Activated CD4-positive, alpha-beta T cell treated with anti-CD3 and anti-CD28 coated beads, Interleukin-10, Interleukin-2, amounts not matched to agents 100 ng/mL and 50 ng/mL, durations not matched to agents 16 hours and 8 hours (primary cell): ENCODE data around the gene PEX14.

Experiments
- DNase-seq: peaks from one replicate; pipeline ENCODE4 v3.0.0-alpha.2; 2020

PEX14 gene

DNA sequence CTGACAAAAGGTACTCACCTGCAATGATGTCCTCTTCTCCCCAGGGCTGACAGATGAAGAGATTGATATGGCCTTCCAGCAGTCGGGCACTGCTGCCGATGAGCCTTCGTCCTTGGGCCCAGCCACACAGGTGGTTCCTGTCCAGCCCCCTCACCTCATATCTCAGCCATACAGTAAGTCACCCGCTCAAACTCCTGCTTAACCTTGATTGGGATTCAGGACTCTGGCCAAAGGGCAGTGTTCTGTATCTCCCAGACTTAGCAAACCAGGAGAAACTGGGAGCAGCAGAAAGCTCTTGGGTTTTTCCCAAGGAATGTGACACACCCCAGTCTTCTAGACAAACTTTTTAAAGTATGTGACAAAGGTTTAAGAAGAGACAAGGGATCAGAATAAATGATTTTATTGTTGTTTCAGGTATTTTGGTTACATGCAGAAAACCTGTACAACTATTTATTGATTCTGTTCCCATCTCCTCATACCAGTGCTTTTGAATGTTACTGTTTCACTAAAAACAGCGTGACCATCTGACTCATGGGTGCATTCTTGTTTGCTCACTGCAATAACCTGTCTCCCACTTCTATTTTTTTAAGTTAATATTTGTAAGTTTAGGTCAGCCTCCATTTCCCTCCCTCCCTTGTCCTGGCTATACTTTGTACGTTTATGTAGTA lies 124.6 kb downstream of the PEX14 start:
- no peak for DNase-seq

DNA sequence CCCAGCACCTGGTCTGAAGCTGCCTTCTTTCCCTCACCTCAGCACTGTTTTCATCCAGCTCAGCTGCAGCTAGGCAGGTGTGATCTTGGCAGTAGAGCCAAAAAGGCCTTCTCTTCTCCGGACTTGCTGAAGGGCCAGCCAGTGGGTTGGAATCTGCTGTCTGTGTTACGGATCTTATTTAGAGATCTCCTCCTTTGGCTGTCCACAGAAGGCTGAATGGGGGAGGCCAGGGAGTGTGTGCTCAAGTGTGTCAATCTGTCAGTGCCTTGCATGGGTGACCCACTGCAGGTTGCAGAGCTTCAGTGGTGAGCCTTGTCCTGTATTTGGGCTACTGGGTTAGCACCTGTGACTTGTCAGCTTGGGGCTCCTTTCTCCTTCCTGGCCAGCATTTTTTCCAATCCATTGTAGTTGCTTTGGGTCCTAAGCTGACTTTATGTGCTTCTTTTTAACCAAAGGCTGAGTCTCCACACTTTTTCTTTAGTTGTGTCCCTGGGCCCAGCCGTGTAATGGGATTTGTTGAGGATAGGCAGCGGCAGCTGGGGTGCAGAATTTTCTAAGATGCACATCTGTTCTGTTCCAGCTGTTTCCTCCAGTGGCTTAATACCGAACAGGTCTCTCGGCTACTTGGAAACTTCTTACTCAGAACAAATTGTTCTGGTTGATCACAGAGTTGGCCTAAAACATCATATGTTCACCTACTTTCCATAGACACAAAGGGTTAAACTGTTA lies 126.8 kb downstream of the PEX14 start:
- no peak for DNase-seq

DNA sequence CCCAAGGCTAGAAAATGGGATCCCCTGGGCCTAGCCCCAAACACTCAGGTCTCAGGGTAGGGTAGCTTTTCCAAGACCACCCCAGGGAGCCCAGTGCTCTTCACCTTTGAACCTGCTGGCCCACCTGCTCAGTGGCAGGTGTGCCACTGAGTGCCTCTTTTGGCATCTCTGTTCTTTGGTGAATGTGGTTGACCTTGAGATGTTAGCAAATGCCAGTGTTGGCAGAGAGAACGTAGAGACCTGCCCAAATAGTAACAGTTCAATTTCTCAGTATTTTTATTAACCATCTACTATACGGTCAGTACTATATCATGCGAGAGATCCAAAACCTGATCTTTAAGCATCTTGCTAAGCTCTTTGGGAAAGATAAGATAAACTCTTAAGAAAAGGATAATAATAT lies 128.2 kb downstream of the PEX14 start:
- DNase-seq = no peak

DNA sequence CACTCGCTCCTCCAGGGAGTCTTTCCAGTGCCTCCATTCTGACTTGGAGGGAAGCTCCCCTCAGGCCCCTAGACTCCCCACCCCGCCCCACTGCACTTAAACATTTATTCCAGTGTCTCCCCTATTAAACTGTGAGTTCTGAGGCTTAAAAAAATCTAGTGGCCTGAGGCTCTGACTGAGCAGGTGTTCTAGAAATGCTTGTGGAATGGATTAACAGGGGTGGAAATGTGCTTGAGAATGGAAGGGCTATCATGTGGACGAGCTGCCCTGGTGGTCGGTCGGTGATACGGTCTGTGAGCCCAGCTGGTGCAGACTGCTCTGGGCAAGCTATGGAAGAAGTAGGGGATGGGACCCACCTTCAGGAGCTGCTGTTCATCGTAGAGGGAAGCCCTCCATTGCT lies 130.2 kb downstream of the PEX14 start:
- DNase-seq = no peak

DNA sequence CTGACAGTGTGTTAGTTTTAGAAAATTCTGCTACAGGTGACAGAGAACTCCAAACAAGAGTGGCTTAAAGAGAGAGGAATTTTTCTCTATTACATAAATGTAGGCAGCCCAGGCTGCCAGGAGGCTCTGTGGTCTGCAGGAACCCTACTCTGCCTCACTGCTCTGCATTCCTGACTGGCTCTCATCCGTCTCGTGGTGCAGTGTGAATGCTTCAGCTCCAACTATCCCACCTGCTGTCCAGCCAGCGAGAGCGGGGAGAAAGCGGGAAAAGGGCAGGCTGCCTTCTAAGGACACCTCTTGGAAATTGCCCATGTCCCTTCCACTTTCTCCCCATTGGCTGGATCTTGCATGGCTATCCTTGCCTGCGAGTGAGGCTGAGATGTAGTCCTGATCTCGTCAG lies 131.3 kb downstream of the PEX14 start:
- DNase-seq = no peak

DNA sequence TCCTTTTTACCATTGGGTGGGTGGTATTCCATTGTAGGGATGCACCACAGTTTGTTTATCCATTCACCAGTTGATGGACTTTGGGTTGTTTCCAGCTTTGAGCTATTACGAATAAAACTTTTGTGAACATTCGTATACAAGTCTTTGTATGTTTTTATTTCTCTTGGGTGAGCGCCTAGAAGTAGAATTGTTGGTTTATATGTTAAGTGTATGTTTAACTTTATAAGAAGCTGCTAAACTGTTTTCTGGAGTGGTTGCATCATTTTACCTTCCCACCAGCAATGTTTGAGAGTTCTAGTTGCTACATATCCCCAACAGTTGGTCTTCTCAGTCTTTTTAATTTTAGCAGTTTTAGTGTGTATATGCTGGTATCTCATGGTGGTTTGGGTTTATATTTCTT lies 132.5 kb downstream of the PEX14 start:
- no peak for DNase-seq

DNA sequence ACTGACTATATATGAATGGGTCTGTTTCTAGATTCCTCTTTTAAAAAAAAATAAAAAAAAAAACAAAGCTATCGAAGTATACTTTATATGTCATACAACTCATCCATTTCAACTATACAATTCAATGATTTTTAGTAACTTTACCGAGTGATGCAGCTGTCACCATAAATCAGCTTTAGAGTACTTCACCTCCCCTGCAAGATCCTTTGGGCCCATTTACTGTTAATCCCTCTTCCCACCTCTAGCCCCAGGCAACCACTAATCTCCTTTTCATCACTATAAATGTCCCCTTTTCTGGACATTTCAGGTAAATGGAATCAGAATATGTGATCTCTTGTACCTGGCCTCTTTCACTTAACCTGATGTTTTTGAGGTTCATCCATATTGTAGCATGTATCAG lies 133.9 kb downstream of the PEX14 start:
- DNase-seq = no peak

DNA sequence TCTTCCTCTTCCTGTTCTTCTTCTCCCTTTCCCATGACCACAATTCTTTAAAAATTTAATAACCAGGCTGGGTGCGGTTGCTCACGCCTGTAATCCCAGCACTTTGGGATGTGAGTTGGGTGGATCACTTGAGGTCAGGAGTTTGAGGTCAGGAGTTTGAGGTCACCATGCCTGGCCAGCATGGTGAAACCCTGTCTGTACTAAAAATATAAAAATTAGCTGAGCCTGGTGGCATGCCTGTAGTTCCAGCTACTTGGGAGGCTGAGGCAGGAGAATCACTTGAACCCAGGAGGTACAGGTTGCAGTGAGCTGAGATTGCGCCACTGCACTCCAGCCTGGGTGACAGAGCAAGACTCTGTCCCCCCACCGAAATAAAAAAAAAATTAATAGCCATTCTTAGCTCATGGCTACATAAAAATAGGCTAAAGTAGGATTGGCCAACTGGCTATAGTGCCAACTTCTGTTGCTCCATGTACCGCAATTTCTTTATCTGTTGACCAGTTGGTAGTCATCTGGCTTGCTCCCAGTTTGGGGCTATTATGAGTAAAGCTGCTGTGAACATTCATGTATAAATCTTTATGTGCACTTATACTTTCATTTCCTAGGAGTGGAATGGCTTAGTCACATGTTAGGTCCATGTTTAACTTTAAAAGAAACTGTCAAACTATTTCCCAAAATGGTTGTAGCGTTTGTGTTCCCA lies 136.3 kb downstream of the PEX14 start:
- DNase-seq = no peak

DNA sequence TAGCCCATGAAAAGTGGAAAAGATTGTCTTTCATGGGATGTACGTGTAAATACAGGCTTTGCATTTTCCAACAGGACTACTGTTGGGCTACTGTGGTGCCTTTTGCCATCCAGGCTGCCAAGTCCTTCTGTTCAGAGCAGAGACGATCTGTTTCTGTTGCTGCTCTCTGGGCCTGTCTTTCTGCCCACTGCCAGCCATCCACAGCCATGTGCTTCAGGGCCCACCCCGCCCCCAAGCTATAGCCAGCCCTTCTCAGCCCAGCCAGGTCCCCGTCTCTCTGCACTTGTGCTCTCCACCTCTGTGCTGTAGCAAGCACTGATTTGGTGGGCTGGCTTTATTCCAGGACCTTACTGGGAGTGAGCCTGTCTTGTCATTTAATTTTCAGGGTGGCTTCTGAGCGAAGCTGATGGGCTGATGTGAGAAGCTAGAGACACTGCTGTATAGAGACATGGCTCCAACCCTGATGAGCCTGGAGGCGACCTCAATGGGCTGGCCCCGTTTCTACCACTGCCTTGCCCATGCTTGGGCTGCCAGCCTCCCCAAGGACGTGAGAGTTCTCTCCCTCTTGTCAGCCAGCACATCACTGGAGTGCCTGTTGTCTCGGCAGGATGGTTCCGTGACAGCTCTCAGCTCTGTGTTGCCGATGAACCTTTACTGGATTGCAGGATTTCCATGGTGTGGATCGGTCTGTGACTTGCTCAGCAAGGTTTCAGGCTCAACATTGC lies 137.8 kb downstream of the PEX14 start:
- no peak for DNase-seq

DNA sequence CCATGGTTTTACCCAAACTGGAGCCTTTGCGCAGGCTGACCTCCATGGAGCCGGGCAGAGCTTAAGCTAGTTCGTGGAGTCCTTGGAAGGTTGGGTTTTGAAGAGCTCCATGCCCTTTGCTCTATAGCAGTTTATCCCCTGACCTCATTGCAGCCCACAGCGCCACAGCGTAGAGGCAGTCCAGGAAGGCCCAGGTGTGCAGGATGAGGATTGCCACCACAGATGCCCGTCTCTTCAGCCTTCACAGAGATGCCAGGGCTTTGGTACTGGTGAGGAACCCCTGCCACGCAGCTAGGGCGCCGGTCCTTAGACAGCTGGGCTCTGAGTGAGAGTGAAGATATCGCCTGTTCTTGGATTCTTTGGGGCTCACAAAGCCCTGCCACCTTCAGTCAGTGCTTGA lies 138.6 kb downstream of the PEX14 start:
- DNase-seq = no peak

DNA sequence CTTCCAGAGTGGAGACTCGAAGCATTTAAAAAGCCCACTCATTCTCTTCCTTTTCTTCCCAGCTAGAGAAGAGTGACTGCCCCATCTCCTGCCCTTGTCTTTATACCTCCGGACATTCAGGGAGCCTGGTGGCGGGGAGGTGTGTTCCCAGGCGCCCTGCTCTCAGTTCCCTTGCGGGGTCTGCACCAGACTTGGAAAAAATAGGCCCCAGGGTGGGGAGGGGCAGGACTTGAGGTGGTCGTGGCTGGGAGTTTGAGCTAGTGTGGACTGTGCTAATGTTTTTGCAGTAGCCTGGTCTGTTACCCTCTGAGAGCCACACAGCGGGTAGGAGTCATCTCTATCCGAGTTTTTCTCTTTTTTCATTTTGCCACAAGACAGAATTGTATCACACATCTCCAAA lies 139.1 kb downstream of the PEX14 start:
- no peak for DNase-seq

DNA sequence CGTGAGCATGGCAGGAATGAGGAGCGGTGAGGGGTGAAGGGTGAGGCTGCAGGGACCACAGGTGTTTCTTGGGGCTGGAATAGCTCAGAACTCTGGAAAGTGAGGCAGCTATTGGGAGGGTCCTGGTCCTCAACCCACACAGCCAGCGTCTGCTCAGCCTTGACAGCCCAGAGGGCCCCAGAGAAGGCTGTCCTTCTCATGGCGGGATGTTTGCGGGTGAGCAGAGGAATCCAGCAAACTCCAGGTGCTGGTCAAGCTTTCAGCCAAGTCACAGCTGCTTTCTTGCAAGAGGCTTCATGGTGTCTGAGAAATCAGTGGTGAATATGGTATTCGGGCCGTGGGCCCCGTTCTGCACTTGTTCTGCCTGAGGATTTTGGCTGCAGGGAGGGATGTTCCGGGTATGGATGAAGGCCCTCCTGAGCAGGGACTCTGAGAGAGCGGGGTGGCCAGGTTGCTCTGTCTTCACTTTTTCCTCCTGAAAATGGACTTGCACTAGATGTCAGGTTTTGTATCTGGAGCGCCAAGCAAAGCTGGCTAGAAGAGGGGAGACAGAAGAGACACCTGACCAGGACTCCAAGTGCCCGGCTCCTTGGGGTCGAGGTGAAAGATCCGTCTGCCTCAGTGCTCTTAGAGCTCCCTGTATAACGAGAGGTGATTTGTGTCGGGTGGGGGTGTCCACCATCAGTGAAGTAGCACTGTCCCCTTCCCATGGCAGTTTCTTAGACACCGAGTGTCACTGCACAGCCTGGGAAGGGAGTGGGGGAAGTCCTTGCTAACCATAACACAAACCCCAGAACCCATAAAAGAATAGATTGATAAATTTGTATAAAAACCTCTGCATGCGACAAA lies 139.9 kb downstream of the PEX14 start:
- DNase-seq = no peak

DNA sequence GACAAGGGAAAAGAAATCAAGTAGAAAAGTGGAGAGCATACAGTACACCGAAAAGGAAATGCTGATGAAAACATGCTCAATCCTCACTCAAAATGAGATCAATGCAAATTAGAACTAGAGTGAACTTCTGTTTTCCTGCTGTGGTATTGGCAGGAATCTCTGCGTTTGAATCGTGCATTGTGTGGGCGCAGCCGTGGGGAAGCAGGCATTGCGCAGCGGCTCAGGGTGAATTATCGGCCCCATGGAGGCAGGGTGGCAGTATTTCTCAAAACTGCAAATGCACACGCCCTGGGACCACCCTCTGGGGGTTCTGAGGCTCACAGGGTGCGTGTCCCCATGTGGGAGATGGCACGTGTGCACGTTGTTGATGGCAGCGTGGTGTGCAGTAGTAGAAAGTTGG lies 140.6 kb downstream of the PEX14 start:
- no peak for DNase-seq

DNA sequence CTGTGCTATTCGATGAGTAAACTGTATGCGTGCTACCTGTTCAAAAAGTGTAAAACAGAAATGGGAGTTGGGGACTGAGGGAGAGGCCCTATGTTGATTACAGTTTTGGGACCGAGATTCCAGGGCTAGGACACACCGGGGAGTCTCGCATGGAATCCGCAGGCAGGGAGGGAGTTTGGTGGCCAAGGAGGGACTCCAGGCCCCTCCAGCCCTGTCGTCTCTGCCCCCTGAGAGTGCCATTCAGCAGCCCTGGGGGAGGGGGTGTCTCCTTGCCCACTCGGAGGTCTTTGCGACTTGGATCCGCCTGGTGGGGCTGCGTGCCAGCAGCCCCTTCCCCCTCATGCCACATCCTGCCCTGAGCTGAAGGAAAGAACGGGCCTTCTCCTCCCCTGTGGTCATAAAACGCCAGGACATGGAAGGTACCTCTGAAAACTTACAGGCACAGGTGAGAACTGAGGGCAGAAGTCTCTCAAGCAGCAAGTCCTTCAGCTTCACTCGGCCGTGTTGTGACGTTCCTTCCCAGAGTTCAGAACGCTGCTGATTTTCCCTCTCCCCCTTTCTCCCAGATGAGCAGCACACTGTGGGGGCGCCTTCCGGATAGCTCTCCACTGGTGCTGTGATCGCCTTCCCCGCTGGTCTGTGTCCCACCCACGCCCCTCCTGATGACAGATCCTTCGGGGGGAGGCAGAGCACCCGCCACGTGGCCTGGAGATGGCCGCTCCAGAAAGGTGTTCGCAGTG lies 141.4 kb downstream of the PEX14 start:
- DNase-seq = no peak

DNA sequence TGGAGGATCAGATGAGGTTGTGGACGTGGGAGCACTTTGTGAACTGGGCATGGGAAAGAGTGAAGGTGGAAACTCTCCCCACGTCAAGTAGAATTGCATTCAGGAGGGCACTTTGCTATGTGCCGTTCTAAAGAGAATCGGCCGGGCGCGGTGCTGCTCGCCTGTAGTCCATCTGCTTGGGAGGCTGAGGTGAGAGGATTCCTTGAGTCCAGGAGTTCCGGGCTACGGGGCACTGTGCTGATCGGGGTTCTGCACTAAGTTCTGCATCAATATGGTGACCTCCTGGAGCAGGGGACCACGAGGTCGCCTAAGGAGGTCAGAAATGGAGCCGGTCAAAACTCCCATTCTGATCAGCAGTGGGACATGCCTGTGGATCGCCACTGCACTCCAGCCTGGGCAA lies 141.9 kb downstream of the PEX14 start:
- DNase-seq = no peak

DNA sequence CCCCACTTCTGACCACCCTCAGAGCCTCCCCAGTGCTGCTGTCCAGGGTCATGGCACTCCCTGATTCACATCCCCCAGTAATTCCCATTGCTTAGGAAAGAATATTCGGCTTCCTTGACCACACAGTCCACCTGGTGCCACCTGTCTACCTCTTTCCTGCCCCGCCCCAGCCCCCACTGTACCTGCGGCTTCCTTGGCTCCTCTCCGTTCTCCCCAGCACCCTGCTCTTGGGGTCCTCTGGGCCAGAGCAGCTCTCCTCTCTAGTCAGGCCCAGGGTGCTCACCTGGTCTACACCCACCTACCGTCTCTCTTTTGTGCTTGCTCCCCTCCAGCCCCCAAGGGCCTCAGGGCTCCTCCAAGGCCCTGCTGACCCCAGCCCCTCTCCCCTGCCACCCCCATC lies 142.6 kb downstream of the PEX14 start:
- DNase-seq = no peak

DNA sequence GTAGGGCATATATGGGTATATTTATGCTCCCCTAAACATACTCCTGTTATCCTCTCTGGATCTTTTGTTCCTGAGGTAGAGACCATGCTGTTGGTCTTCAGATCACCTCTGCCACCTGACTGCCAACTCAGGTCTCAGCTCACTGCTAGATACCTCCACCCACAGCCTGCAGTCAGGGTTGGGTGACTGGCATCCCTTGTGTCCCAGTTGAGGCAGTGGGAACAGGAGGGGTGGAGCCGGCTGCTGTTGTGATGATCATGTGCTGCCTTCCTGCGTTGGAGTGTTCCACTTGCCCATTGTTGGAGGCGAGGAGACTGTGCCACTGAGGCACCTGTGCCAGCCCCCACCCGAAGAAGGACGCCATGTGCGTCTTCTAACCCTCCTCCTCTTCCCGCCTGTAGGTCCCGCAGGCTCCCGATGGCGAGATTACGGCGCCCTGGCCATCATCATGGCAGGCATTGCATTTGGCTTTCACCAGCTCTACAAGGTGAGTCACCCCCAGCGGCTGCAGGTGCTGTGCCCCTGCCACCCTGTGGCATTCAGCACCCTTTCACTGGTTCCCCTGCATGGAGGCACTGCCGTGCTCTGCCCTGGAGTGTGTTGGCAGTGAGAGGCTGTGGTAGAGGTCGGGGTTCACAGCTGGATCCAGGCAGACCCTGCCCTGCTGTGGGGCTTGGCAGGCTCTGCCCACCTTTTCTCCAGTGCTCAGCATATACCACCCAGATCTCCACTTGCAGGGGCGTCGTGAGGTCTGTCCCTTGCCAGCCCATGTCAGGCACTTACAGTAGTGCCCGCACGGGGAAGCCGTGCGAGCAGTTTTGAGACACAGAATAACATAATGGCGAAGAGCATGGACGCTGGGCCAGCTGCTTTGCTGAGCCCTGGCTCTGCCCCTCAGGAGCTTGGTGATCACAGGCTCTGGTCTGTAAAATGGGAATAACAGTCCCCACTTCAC lies 143.5 kb downstream of the PEX14 start:
- DNase-seq = no peak

DNA sequence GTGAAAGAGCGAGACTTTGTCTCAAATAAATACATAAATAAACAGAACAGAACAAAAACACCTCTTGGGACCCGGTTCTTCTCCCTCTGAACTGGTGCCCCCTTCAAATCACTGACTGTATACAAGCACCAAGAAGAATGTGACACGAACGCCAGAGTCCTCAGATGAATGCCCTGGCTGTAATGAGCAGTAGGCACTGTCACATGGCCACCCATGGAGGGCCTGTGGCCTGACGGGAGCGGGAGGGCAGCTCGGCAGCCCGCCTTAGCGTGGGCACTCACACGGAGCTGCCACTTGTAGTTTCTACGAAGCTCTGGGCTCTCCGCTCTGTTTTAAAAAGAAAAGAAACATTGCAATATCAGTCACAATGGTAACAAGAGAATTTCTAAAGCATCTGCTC lies 146.0 kb downstream of the PEX14 start:
- no peak for DNase-seq

DNA sequence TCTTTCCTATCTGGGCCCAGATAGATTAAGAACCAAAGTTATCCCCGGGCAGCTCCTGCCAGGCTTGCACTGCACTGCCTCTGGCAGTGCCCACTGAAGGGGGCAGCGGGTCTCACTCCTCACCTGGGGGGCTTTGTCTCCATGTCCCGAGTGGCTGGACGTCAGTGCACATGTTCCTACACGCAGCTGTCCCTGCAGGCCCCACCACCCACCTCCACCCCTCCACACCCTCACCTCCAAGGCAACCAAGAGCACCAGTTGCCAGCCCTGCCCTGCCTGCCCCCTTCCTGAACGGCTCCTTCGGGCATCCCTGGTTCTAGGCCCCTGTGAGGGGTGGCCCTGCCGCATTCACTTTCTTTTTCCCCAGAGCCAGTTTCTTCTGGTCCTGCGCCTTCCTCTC lies 147.2 kb downstream of the PEX14 start:
- DNase-seq = no peak

DNA sequence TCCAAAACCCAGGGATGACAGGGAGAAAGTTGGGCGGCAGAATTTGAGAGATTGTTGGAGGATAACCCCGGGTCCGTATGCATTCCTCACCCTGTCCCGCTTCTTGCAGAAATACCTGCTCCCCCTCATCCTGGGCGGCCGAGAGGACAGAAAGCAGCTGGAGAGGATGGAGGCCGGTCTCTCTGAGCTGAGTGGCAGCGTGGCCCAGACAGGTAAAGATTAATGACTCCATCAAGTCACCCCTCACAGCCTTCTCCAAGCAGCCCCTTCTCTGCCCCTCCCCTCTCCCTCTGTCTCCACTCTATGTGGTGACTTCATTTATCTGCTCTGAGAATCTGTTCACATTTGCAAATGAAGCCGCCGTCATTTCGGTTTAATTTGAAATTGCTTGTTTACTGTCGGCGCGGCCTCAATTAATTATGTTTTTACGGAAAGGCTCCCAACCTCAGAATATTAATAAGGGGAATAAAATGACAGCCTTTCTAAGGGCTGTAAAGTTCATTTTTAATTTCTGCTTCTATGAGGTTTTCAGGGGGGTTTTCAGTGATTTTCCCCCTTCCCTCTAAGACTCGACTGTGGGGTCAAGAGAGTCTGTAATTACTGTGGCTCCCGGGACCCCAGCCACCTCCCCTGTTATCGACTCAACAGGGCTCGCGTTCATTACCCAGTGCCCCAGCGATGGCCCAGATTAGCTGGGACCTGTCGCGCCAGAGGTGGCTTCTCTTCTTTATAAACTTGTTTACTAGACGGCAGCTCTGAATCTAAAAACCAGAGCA lies 148.3 kb downstream of the PEX14 start:
- no peak for DNase-seq
